Adipose tissue (tissue), 3 donors: ENCODE measurements around the gene ZNF385B. TPM values are rescaled to one million over a fixed set of nuclear protein-coding genes. Genes with fewer than 3 reads are reported as not detected.

Experiments
- H3K27ac ChIP-seq: one replicate; pipeline ENCODE4 v1.5.1; 2013; ENCODE audit warnings: low read depth, low read length
- WGBS, 3 donors: extraction: QIAGEN DNeasy Blood & Tissue Kit; methylation state at CpG; one replicate each; pipeline ENCODE4 v1.1.7; 2013; 5-methylcytosine and 5-hydroxymethylcytosine counted together
- polyA plus RNA-seq, 3 donors: library from polyadenylated mRNA; stranded (reverse); fragments of 200-250 nt; gene quantifications; one replicate each; pipeline ENCODE4 v1.2.3, GENCODE V29; 2013
- donor health status: healthy with polysubstance abuse.
- donor health status: Bipolar disorder and iron deficiency.
- donor health status: healthy.

The ZNF385B gene
- polyA plus RNA-seq, 3 donors = 0.10 to 6.2 (median 0.74) TPM

GRCh38 chr2:179626261-179626660, 235.2 kb downstream of the ZNF385B start:
- WGBS, 3 donors = 57 to 81% (median 63%) methylated on average over 2 of the region's 2 CpGs
- no peak overlapping the region for H3K27ac ChIP-seq

GRCh38 chr2:179622635-179623300, 238.6 kb downstream of the ZNF385B start:
- WGBS, 3 donors = 85 to 92% (median 89%) methylated on average over 3 of the region's 3 CpGs

GRCh38 chr2:179622112-179622511, 239.3 kb downstream of the ZNF385B start:
- 56 to 65% (median 61%) methylated on average over 1 of the region's 1 CpG for WGBS, 3 donors

More at GRCh38 chr2:179622635-179623300, 238.6 kb downstream of the ZNF385B start:
- H3K27ac ChIP-seq = no peak overlapping the region

GRCh38 chr2:179619947-179620467, 241.4 kb downstream of the ZNF385B start:
- H3K27ac ChIP-seq = no peak overlapping the region
- WGBS, 3 donors = 87 to 90% (median 89%) methylated on average over 1 of the region's 1 CpG

More at GRCh38 chr2:179622112-179622511, 239.3 kb downstream of the ZNF385B start:
- no peak overlapping the region for H3K27ac ChIP-seq

- WGBS, 3 donors = 76 to 89% (median 82%) methylated on average over 3 of the region's 3 CpGs
- H3K27ac ChIP-seq = no peak overlapping the region
Observed at GRCh38 chr2:179614121-179614520, 247.3 kb downstream of the ZNF385B start.

GRCh38 chr2:179613701-179614100, 247.7 kb downstream of the ZNF385B start:
- WGBS, 3 donors = 73 to 88% (median 86%) methylated on average over 4 of the region's 4 CpGs

GRCh38 chr2:179613299-179613651, 248.1 kb downstream of the ZNF385B start:
- WGBS, 3 donors = 93 to 95% (median 94%) methylated on average over 2 of the region's 2 CpGs
- H3K27ac ChIP-seq = no peak overlapping the region

More at GRCh38 chr2:179613701-179614100, 247.7 kb downstream of the ZNF385B start:
- no peak overlapping the region for H3K27ac ChIP-seq

GRCh38 chr2:179612591-179613298, 248.7 kb downstream of the ZNF385B start:
- 77 to 84% (median 79%) methylated on average over 7 of the region's 7 CpGs for WGBS, 3 donors

GRCh38 chr2:179612108-179612507, 249.3 kb downstream of the ZNF385B start:
- 0 to 29% (median 27%) methylated on average over 1 of the region's 1 CpG for WGBS, 3 donors
- H3K27ac ChIP-seq = no peak overlapping the region

More at GRCh38 chr2:179612591-179613298, 248.7 kb downstream of the ZNF385B start:
- H3K27ac ChIP-seq = no peak overlapping the region

GRCh38 chr2:179606141-179606540, 255.3 kb downstream of the ZNF385B start:
- WGBS, 3 donors = 70 to 81% (median 80%) methylated on average over 2 of the region's 2 CpGs
- no peak overlapping the region for H3K27ac ChIP-seq

- no peak overlapping the region for H3K27ac ChIP-seq
- WGBS, 3 donors = 87 to 88% (median 88%) methylated on average over 2 of the region's 2 CpGs
Observed at GRCh38 chr2:179605341-179605740, 256.1 kb downstream of the ZNF385B start.

- no peak overlapping the region for H3K27ac ChIP-seq
Observed at GRCh38 chr2:179604598-179604997, 256.8 kb downstream of the ZNF385B start.

GRCh38 chr2:179602452-179602851, 259.0 kb downstream of the ZNF385B start:
- H3K27ac ChIP-seq = no peak overlapping the region
- 87 to 97% (median 90%) methylated on average over 4 of the region's 4 CpGs for WGBS, 3 donors

- no peak overlapping the region for H3K27ac ChIP-seq
- 54 to 67% (median 55%) methylated on average over 1 of the region's 1 CpG for WGBS, 3 donors
Observed at GRCh38 chr2:179596018-179596417, 265.4 kb downstream of the ZNF385B start.

- no peak overlapping the region for H3K27ac ChIP-seq
Observed at GRCh38 chr2:179595284-179595683, 266.1 kb downstream of the ZNF385B start.

- WGBS, 3 donors = 78 to 90% (median 81%) methylated on average over 2 of the region's 2 CpGs
- no peak overlapping the region for H3K27ac ChIP-seq
Observed at GRCh38 chr2:179594268-179595112, 266.9 kb downstream of the ZNF385B start.

GRCh38 chr2:179593323-179593722, 268.1 kb downstream of the ZNF385B start:
- WGBS, 3 donors = 87 to 92% (median 88%) methylated on average over 3 of the region's 3 CpGs
- H3K27ac ChIP-seq = no peak overlapping the region

- WGBS, 3 donors = 63 to 82% (median 81%) methylated on average over 7 of the region's 7 CpGs
Observed at GRCh38 chr2:179592167-179592936, 269.1 kb downstream of the ZNF385B start.

More at GRCh38 chr2:179592167-179592936, 269.1 kb downstream of the ZNF385B start:
- no peak overlapping the region for H3K27ac ChIP-seq
